Osteoblast (primary cell): ENCODE results near the gene ISY1. TPM values are rescaled to one million over a fixed set of nuclear protein-coding genes. Genes with fewer than 3 reads are reported as not detected.

Experiments
- DNase-seq: peaks from one replicate; pipeline ENCODE4 v3.0.0; 2011; ENCODE audit warnings: low spot score, mixed read lengths; ENCODE audit not compliant: insufficient read length; ENCODE audit errors: missing footprints
- H2AFZ ChIP-seq: 2 replicates; pipeline ENCODE4 v1.6.0; 2011; ENCODE audit warnings: mild to moderate bottlenecking, low read length
- H3K27ac ChIP-seq: 2 replicates; pipeline ENCODE4 v1.5.1; 2011; ENCODE audit warnings: mild to moderate bottlenecking, low read depth, low read length, moderate library complexity
- H3K27me3 ChIP-seq: 2 replicates; pipeline ENCODE4 v1.6.0; 2012; ENCODE audit warnings: mild to moderate bottlenecking, control low read depth, inconsistent platforms, low read length, moderate library complexity; ENCODE audit not compliant: insufficient read depth
- H3K36me3 ChIP-seq: 2 replicates; pipeline ENCODE4 v1.5.1; 2011; ENCODE audit warnings: mild to moderate bottlenecking, low read length, control low read depth, moderate library complexity; ENCODE audit not compliant: insufficient read depth
- H3K4me1 ChIP-seq: 2 replicates; pipeline ENCODE4 v1.5.1; 2011; ENCODE audit warnings: mild to moderate bottlenecking, low read length, control low read depth, moderate library complexity; ENCODE audit not compliant: insufficient read depth
- H3K4me2 ChIP-seq: 2 replicates; pipeline ENCODE4 v1.6.0; 2011; ENCODE audit warnings: mild to moderate bottlenecking, low read length; ENCODE audit not compliant: insufficient read depth
- H3K4me3 ChIP-seq: fragments of 200-600 bp; sonication (generic); 3 replicates; pipeline ENCODE4 v1.5.1; 2012; ENCODE audit warnings: mild to moderate bottlenecking, low read length, inconsistent platforms; ENCODE audit not compliant: insufficient read depth
- H3K79me2 ChIP-seq: 2 replicates; pipeline ENCODE4 v1.6.0; 2012; ENCODE audit warnings: mild to moderate bottlenecking, low read length, control low read depth, inconsistent platforms; ENCODE audit not compliant: insufficient read depth
- H3K9me3 ChIP-seq: 2 replicates; pipeline ENCODE4 v1.5.1; 2011; ENCODE audit warnings: low read depth, low read length, control low read depth
- H4K20me1 ChIP-seq: 2 replicates; pipeline ENCODE4 v1.6.0; 2012; ENCODE audit warnings: mild to moderate bottlenecking, low read length, control low read depth; ENCODE audit not compliant: insufficient read depth
- total RNA-seq: library from RNA; depleted of rRNA; stranded (reverse); fragments of >200 nt; gene quantifications from 2 replicates; pipeline ENCODE4 v1.2.3, GENCODE V29; 2012
- TF ChIP-seq, protein P1 (sequence below): IDR thresholded peaks from 2 replicates; pipeline ENCODE4 v1.5.1; 2011; ENCODE audit warnings: mild to moderate bottlenecking, low read depth, low read length, moderate library complexity; ENCODE audit errors: extremely low read depth

ISY1 gene
- total RNA-seq, 1 donor, result 29.0 TPM

DNA sequence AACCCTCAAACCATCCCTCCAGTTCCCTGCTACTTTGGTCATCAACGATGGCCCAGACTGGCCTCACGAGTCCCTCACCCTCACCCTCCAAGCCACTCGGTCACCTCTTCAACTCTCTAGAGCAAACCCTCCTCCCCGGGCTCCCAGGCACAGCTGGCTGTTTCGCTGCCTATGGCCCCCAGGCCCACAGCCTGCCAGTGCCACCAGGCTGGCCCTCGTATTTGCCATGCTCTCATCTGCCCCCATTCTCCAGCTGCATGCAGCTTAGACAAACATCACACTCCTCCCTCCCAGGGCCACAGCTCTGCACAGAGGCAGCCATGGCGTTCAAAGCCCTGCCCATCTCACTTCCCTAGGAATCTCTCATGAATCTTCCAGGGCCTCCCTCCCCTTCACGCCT lies 53.1 kb downstream of the ISY1 start:
- Histone ChIP-seq H2AFZ (no peak overlapping the region), H3K9me3 (no peaks in the 10 kb centered on the region), H3K27me3 (no peaks in the 10 kb centered on the region), H3K4me1 (no peaks in the 10 kb centered on the region), H3K36me3 (peaks cover 6% of the 10 kb centered on the region), H4K20me1 (peaks cover 53% of the 10 kb centered on the region), H3K4me3 (no peak overlapping the region), H3K79me2 (peaks cover 64% of the 10 kb centered on the region), H3K4me2 (no peak overlapping the region), H3K27ac (no peak overlapping the region)
- no peak for DNase-seq
- TF ChIP-seq, protein P1, sequence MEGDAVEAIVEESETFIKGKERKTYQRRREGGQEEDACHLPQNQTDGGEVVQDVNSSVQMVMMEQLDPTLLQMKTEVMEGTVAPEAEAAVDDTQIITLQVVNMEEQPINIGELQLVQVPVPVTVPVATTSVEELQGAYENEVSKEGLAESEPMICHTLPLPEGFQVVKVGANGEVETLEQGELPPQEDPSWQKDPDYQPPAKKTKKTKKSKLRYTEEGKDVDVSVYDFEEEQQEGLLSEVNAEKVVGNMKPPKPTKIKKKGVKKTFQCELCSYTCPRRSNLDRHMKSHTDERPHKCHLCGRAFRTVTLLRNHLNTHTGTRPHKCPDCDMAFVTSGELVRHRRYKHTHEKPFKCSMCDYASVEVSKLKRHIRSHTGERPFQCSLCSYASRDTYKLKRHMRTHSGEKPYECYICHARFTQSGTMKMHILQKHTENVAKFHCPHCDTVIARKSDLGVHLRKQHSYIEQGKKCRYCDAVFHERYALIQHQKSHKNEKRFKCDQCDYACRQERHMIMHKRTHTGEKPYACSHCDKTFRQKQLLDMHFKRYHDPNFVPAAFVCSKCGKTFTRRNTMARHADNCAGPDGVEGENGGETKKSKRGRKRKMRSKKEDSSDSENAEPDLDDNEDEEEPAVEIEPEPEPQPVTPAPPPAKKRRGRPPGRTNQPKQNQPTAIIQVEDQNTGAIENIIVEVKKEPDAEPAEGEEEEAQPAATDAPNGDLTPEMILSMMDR, result no peak

DNA sequence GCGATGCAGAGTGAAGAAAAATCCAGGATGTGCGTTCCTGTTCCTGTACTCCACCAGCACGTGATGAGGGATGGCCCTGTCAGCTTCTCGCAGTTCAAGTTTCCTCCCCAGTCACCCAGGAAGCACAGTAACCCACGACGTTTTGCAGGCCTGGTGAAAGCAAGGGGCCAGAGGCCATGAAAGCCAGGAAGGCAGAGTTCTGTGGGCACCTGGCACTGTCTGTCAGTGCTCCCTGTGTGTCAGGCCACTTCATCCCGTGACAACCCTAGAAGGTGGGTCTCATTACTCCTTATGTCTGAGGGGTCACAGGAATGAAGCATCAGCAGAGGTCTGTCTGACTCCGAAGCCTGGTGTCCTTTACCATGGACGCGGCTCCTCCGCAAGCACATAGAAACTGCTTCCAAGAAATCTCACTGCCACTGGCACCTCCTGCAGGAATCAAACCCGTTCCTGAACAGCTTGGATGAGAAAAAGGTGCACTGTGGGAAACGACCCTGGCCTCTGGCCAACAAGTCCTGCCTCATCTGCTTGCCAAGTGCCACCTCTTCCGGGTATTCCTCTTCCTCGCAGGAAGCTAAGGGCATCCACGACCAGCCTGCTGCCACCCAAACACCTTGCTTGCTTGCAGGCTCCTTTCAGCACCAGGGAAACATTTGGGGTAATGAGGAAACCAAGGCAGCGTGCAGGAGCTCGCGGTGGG lies 53.8 kb downstream of the ISY1 start:
- Histone ChIP-seq H3K4me1 (no peaks in the 10 kb centered on the region), H4K20me1 (peaks cover 53% of the 10 kb centered on the region), H3K36me3 (peaks cover 6% of the 10 kb centered on the region), H3K79me2 (peaks cover 63% of the 10 kb centered on the region), H3K9me3 (no peaks in the 10 kb centered on the region), H3K4me2 (no peak overlapping the region), H3K4me3 (no peak overlapping the region), H2AFZ (no peak overlapping the region), H3K27me3 (no peaks in the 10 kb centered on the region), H3K27ac (no peak overlapping the region)
- TF ChIP-seq, protein P1, result no peak
- DNase-seq, result no peak

DNA sequence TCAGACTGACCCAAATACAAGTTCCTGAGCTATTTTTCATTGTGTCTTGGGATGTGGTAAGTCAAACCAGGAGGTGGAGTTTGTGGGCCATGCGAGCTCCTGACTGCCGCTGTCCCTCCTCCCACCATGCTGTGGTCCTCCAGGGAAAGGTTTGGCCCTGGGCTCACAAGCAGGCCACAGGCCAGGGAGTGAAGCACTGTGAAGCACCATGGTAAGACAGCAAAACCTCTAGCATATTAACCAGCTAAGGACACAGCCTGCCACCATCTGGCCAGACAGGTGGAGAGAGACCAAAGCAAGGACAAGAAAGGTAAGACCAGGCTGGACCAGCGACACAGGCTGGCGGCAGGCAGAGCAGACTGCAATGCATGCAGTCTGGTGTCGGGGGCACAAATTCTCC lies 54.5 kb downstream of the ISY1 start:
- peaks cover 68% of the 10 kb centered on the region for H3K79me2 ChIP-seq
- peak; percentile 71 for DNase-seq
- peaks cover 6% of the 10 kb centered on the region for H3K36me3 ChIP-seq
- TF ChIP-seq, protein P1, result peak; percentile 8
- no peaks in the 10 kb centered on the region for H3K27me3 ChIP-seq
- H2AFZ ChIP-seq, result no peak overlapping the region
- H3K4me2 ChIP-seq, result no peak overlapping the region
- no peak overlapping the region for H3K4me3 ChIP-seq
- H4K20me1 ChIP-seq, result peaks cover 60% of the 10 kb centered on the region
- no peaks in the 10 kb centered on the region for H3K9me3 ChIP-seq
- H3K27ac ChIP-seq, result no peak overlapping the region
- no peaks in the 10 kb centered on the region for H3K4me1 ChIP-seq

DNA sequence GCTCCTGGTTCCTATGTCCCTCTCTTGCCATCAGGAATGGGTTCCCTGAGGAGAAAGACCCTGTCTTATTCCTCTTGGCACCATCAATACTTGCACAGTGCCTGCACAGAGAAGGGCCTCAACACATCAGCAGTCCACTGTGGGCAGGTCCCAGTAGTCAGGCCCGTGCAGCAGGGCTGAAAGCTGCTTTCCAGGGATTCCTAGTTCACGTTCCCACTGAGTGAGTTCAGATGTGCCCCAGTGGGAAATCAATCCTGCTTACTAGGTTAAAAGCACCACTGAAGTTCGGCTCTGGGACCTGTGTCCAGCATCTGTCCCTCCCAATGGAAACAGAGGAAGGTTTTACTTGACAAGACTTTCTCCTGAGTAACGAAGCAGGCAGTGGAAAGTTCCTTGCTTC lies 55.0 kb downstream of the ISY1 start:
- Histone ChIP-seq H2AFZ (no peak overlapping the region), H4K20me1 (peaks cover 62% of the 10 kb centered on the region), H3K4me3 (no peak overlapping the region), H3K9me3 (no peaks in the 10 kb centered on the region), H3K27ac (no peak overlapping the region), H3K4me1 (no peaks in the 10 kb centered on the region), H3K4me2 (no peak overlapping the region), H3K79me2 (peaks cover 70% of the 10 kb centered on the region), H3K36me3 (peaks cover 4% of the 10 kb centered on the region), H3K27me3 (no peaks in the 10 kb centered on the region)
- TF ChIP-seq, protein P1, result no peak
- DNase-seq, result peak; percentile 63
